Transverse colon (tissue), 4 donors: ENCODE results near the gene ATXN10. TPM values are rescaled to one million over a fixed set of nuclear protein-coding genes. Genes with fewer than 3 reads are reported as not detected.

Source experiments
- DNase-seq: peaks from one replicate; pipeline ENCODE4 v3.0.0-alpha.2; 2019
- H3K27ac ChIP-seq, 4 donors: fragments of 200-600 bp; sonication (generic); 2 replicates each; pipeline ENCODE4 v1.5.1; 2016 to 2018; ENCODE audit warnings: inconsistent platforms in 4 of 4
- H3K27me3 ChIP-seq: fragments of 200-600 bp; sonication (generic); 2 replicates; pipeline ENCODE4 v1.5.1; 2017; ENCODE audit warnings: inconsistent platforms
- H3K36me3 ChIP-seq, 4 donors: fragments of 200-600 bp; sonication (generic); 2 replicates each; pipeline ENCODE4 v1.5.1; 2017 to 2019; ENCODE audit warnings: inconsistent platforms in 4 of 4
- H3K4me1 ChIP-seq, 4 donors: fragments of 200-600 bp; sonication (generic); 2 replicates each; pipeline ENCODE4 v1.5.1; 2017 to 2020; ENCODE audit warnings: inconsistent platforms in 4 of 4
- H3K4me3 ChIP-seq, 4 donors: fragments of 200-600 bp; sonication (generic); 1 replicate in 1 of 4; 2 replicates in 3 of 4; pipeline versions ENCODE4 v1.5.1 to v1.6.1; 2017 to 2019; ENCODE audit warnings: inconsistent platforms in 4 of 4
- H3K9me3 ChIP-seq, 2 donors: fragments of 200-600 bp; sonication (generic); 2 replicates each; pipeline ENCODE4 v1.5.1; 2017 to 2019; ENCODE audit warnings: inconsistent platforms in 2 of 2
- EP300 ChIP-seq: sonication (generic); formaldehyde crosslinking; IDR thresholded peaks from one replicate; pipeline ENCODE4 v1.6.1; 2017; ENCODE audit warnings: antibody characterized with exemption, low read depth
- POLR2A ChIP-seq: fragments of 450-650 bp; IDR thresholded peaks from one replicate; pipeline ENCODE4 v1.6.1; 2016; ENCODE audit warnings: antibody characterized with exemption, mild to moderate bottlenecking, moderate library complexity
- POLR2AphosphoS5 ChIP-seq, 3 donors: sonication (generic); formaldehyde crosslinking; IDR thresholded peaks; one replicate each; pipeline ENCODE4 v1.6.1; 2016; ENCODE audit warnings: antibody characterized with exemption in 3 of 3
- WGBS, 2 donors: methylation state at CpG; one replicate each; pipeline ENCODE4 v1.1.5; 2018; ENCODE audit warnings: low coverage in 1 of 2; 5-methylcytosine and 5-hydroxymethylcytosine counted together
- in situ Hi-C, 4 donors: fragments of 200-750 bp; cut with MboI; loops; one replicate each; pipeline versions ENCODE4 v1.15.0 to v1.15.1; 2017; ENCODE audit warnings: low sequenced_read_pairs in 3 of 4, low pct_ligation_motif_present in 1 of 4, low pct_unique_long_range_greater_than_20kb in 1 of 4
- intact Hi-C: fragments of 100-400 bp; cut with DNase I; formaldehyde crosslinking; loops from one replicate; pipeline ENCODE4 v1.15.1; 2023; ENCODE audit warnings: low total_unique reads
- total RNA-seq, 4 donors: library from RNA; depleted of rRNA; stranded (reverse); fragments of >200 nt; gene quantifications; one replicate each; pipeline ENCODE4 v1.1.0, GENCODE V29; 2016
- TF ChIP-seq, protein P1 (sequence below), 5 experiments: fragments of 200-600 bp in 3 of 5; fragments of 450-650 bp in 2 of 5; sonication (generic) in 3 of 5; IDR thresholded peaks; 1 replicate in 2 of 5; 2 replicates in 3 of 5; pipeline ENCODE4 v1.5.1; 2016 to 2017; ENCODE audit warnings: antibody characterized with exemption in 5 of 5, inconsistent platforms in 3 of 5, mild to moderate bottlenecking in 2 of 5, moderate library complexity in 1 of 5

ATXN10 gene
- total RNA-seq, 4 donors from 2014 or later: 27.3 to 88.3 (median 47.8) TPM

- TF ChIP-seq POLR2A (no peak), EP300 (no peak), POLR2AphosphoS5 (IDR thresholded peaks at IDR 0.05) (no peak)
- TF ChIP-seq, protein P1, sequence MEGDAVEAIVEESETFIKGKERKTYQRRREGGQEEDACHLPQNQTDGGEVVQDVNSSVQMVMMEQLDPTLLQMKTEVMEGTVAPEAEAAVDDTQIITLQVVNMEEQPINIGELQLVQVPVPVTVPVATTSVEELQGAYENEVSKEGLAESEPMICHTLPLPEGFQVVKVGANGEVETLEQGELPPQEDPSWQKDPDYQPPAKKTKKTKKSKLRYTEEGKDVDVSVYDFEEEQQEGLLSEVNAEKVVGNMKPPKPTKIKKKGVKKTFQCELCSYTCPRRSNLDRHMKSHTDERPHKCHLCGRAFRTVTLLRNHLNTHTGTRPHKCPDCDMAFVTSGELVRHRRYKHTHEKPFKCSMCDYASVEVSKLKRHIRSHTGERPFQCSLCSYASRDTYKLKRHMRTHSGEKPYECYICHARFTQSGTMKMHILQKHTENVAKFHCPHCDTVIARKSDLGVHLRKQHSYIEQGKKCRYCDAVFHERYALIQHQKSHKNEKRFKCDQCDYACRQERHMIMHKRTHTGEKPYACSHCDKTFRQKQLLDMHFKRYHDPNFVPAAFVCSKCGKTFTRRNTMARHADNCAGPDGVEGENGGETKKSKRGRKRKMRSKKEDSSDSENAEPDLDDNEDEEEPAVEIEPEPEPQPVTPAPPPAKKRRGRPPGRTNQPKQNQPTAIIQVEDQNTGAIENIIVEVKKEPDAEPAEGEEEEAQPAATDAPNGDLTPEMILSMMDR (IDR thresholded peaks at IDR 0.05): no peak
- intact Hi-C loops: no loop called here
- H3K36me3 ChIP-seq: no peaks in the 10 kb centered on the region
- no peak for DNase-seq
- no peak overlapping the region for H3K27ac ChIP-seq
- H3K4me1 ChIP-seq: peaks cover 0 to 4% (median 0%) of the 10 kb centered on the region in 4 donors
- no peak overlapping the region for H3K4me3 ChIP-seq
- no peaks in the 10 kb centered on the region for H3K9me3 ChIP-seq
- in situ Hi-C loops: loop anchor here in 1 of 4 donors (10.0 kb wide), 1 partner anchor 354 kb away; no protein-coding TSS in a partner anchor
- H3K27me3 ChIP-seq: peaks cover 51% of the 10 kb centered on the region
- WGBS, 2 donors: 87 to 93% methylated on average over 5 to 15 of the region's 15 CpGs
Observed at GRCh38 chr22:45630436-45630835, 41.2 kb upstream of the ATXN10 start.

- TF ChIP-seq EP300 (no peak), POLR2AphosphoS5 (IDR thresholded peaks at IDR 0.05) (no peak), POLR2A (no peak)
- TF ChIP-seq, protein P1 (IDR thresholded peaks at IDR 0.05): no peak
- H3K27me3 ChIP-seq: peaks cover 44% of the 10 kb centered on the region
- H3K4me1 ChIP-seq: peaks cover 0 to 4% (median 0%) of the 10 kb centered on the region in 4 donors
- in situ Hi-C loops: loop anchor here in 1 of 4 donors (10.0 kb wide), 1 partner anchor 354 kb away; no protein-coding TSS in a partner anchor
- H3K9me3 ChIP-seq: no peaks in the 10 kb centered on the region
- H3K27ac ChIP-seq: no peak overlapping the region
- no peak overlapping the region for H3K4me3 ChIP-seq
- no peak for DNase-seq
- WGBS, 2 donors: 55 to 68% methylated on average over 8 to 12 of the region's 12 CpGs
- intact Hi-C loops: no loop called here
- no peaks in the 10 kb centered on the region for H3K36me3 ChIP-seq
Observed at GRCh38 chr22:45631140-45631840, 40.3 kb upstream of the ATXN10 start.

GRCh38 chr22:45631841-45632238 lies 39.8 kb upstream of the ATXN10 start:
- H3K4me3 ChIP-seq: no peak overlapping the region
- no peak for DNase-seq
- no peaks in the 10 kb centered on the region for H3K4me1 ChIP-seq
- TF ChIP-seq POLR2AphosphoS5 (IDR thresholded peaks at IDR 0.05) (no peak), POLR2A (no peak), EP300 (no peak)
- TF ChIP-seq, protein P1 (IDR thresholded peaks at IDR 0.05): no peak
- in situ Hi-C loops (loop anchor here in 1 of 4 donors (10.0 kb wide), 1 partner anchor 353 kb away; no protein-coding TSS in a partner anchor), intact Hi-C loops (no loop called here)
- no peak overlapping the region for H3K27ac ChIP-seq
- peaks cover 44% of the 10 kb centered on the region for H3K27me3 ChIP-seq
- H3K36me3 ChIP-seq: no peaks in the 10 kb centered on the region
- no peaks in the 10 kb centered on the region for H3K9me3 ChIP-seq
- 85 to 89% methylated on average over 5 to 7 of the region's 7 CpGs for WGBS, 2 donors

DNA sequence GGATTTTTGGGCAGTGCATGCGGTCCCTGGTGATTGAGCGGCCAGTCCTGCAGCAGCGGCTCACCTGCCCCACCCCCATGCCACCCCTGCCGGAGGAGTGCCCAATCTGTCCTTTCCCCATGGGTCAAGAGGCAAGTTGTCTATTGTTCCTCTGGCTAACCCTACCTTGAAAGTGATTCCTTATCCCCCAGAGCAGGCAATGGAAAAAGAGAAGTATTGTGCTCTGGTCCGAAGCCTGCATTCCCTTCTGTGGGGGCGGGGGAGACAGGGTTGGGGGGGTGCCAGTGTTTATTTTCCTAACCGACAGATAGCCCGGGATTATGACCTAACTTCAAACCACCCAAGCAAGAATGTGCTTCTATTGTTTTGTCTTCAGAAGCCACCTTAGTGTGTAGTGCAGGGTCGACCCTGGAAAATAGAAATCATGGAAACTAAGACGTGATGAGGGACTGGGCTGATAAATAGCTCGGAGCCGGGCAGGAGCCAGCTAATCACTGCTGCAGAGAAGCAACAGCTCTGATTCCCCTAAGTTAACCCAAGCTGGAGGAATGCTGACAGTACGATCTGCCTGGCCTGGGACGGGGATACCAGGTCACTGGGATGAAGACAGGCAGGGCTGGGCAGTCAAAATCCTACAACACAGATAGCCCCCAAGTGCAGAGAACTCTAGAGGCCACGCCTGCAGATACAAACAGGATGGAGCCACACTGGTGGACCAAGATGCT lies 38.7 kb upstream of the ATXN10 start:
- no peak overlapping the region for H3K4me3 ChIP-seq
- H3K9me3 ChIP-seq: no peaks in the 10 kb centered on the region
- in situ Hi-C loops: loop anchor here in 1 of 4 donors (10.0 kb wide), 1 partner anchor 352 kb away; no protein-coding TSS in a partner anchor
- 0 to 27% methylated on average over 1 to 15 of the region's 15 CpGs for WGBS, 2 donors
- H3K27ac ChIP-seq: no peak overlapping the region
- H3K27me3 ChIP-seq: peaks cover 44% of the 10 kb centered on the region
- TF ChIP-seq EP300: no peak
- TF ChIP-seq POLR2AphosphoS5 (IDR thresholded peaks at IDR 0.05): no peak
- TF ChIP-seq, protein P1 (IDR thresholded peaks at IDR 0.05): no peak
- no peaks in the 10 kb centered on the region for H3K36me3 ChIP-seq
- no peak for DNase-seq
- intact Hi-C loops: no loop called here
- H3K4me1 ChIP-seq: no peaks in the 10 kb centered on the region
